Stomach (tissue), 9 donors: ENCODE data around the gene TIGD1. TPM values are rescaled to one million over a fixed set of nuclear protein-coding genes. Genes with fewer than 3 reads are reported as not detected.

Experiments used
- DNase-seq, 2 donors: peaks; one replicate each; pipeline versions ENCODE4 v3.0.0 to v3.0.0-alpha.2; 2013 to 2019
- H3K27ac ChIP-seq, 5 donors: fragments of 200-600 bp in 4 of 5; sonication (generic) in 4 of 5; one replicate each; pipeline ENCODE4 v1.5.1; 2013 to 2019; ENCODE audit warnings: mild to moderate bottlenecking in 1 of 5, moderate library complexity in 1 of 5
- H3K27me3 ChIP-seq, 3 donors: fragments of 200-600 bp; sonication (generic); one replicate each; pipeline ENCODE4 v1.5.1; 2017 to 2019; ENCODE audit warnings: mixed run types in 1 of 3
- H3K36me3 ChIP-seq, 4 donors: fragments of 200-600 bp; sonication (generic); 1 replicate in 3 of 4; 2 replicates in 1 of 4; pipeline ENCODE4 v1.5.1; 2016 to 2019
- H3K4me1 ChIP-seq, 4 donors: fragments of 200-600 bp; sonication (generic); one replicate each; pipeline ENCODE4 v1.5.1; 2016 to 2019
- H3K4me3 ChIP-seq, 4 donors: fragments of 200-600 bp; sonication (generic) in 3 of 4; one replicate each; pipeline ENCODE4 v1.5.1; 2016 to 2019; ENCODE audit warnings: mild to moderate bottlenecking in 1 of 4
- H3K9me3 ChIP-seq, 4 donors: fragments of 200-600 bp; sonication (generic); one replicate each; pipeline ENCODE4 v1.5.1; 2016 to 2019
- EP300 ChIP-seq: sonication (generic); formaldehyde crosslinking; IDR thresholded peaks from one replicate; pipeline ENCODE4 v1.6.1; 2017; ENCODE audit warnings: antibody characterized with exemption
- POLR2A ChIP-seq, 4 donors: fragments of 450-650 bp; IDR thresholded peaks; one replicate each; pipeline ENCODE4 v1.6.1; 2016; ENCODE audit warnings: antibody characterized with exemption in 4 of 4, control low read depth in 2 of 4, mild to moderate bottlenecking in 1 of 4, moderate library complexity in 1 of 4
- POLR2AphosphoS5 ChIP-seq, 3 donors: sonication (generic); formaldehyde crosslinking; IDR thresholded peaks; one replicate each; pipeline ENCODE4 v1.6.1; 2016; ENCODE audit warnings: antibody characterized with exemption in 3 of 3
- WGBS, 5 donors: extraction: QIAGEN DNeasy Blood & Tissue Kit in 3 of 5; methylation state at CpG; one replicate each; pipeline versions ENCODE4 v1.1.5 to v1.1.7; 2013 to 2018; 5-methylcytosine and 5-hydroxymethylcytosine counted together
- intact Hi-C: fragments of 100-400 bp; cut with DNase I; formaldehyde crosslinking; loops from one replicate; pipeline ENCODE4 v1.15.1; 2023; ENCODE audit warnings: low total_unique reads
- polyA plus RNA-seq, 3 donors: library from polyadenylated mRNA; stranded (reverse); fragments of 200-250 nt; gene quantifications; one replicate each; pipeline ENCODE4 v1.2.3, GENCODE V29; 2013
- total RNA-seq, 5 donors: library from RNA; depleted of rRNA; stranded (reverse); fragments of >200 nt; gene quantifications; one replicate each; pipeline versions ENCODE4 v1.1.0 to v1.2.3, GENCODE V29; 2014 to 2016
- TF ChIP-seq, protein P1 (sequence below), 7 experiments: fragments of 450-650 bp in 4 of 7; fragments of 200-600 bp in 3 of 7; sonication (generic) in 3 of 7; IDR thresholded peaks; one replicate each; pipeline ENCODE4 v1.5.1; 2016 to 2019; ENCODE audit warnings: antibody characterized with exemption in 7 of 7, control low read depth in 2 of 7, mild to moderate bottlenecking in 1 of 7
- donor health status: healthy with polysubstance abuse.
- donor health status: Bipolar disorder and iron deficiency.
- donor health status: healthy.

TIGD1 gene
- total and polyA plus RNA-seq, 8 donors: 1.2 to 14.5 (median 6.1) TPM

- no peak for DNase-seq
- no peaks in the 10 kb centered on the region for H3K9me3 ChIP-seq
- H3K36me3 ChIP-seq: no peaks in the 10 kb centered on the region
- peaks cover 24 to 54% (median 38%) of the 10 kb centered on the region in 3 donors for H3K27me3 ChIP-seq
- peaks cover 20 to 31% (median 23%) of the 10 kb centered on the region in 4 donors for H3K4me1 ChIP-seq
- no peak overlapping the region for H3K27ac ChIP-seq
- TF ChIP-seq, protein P1, sequence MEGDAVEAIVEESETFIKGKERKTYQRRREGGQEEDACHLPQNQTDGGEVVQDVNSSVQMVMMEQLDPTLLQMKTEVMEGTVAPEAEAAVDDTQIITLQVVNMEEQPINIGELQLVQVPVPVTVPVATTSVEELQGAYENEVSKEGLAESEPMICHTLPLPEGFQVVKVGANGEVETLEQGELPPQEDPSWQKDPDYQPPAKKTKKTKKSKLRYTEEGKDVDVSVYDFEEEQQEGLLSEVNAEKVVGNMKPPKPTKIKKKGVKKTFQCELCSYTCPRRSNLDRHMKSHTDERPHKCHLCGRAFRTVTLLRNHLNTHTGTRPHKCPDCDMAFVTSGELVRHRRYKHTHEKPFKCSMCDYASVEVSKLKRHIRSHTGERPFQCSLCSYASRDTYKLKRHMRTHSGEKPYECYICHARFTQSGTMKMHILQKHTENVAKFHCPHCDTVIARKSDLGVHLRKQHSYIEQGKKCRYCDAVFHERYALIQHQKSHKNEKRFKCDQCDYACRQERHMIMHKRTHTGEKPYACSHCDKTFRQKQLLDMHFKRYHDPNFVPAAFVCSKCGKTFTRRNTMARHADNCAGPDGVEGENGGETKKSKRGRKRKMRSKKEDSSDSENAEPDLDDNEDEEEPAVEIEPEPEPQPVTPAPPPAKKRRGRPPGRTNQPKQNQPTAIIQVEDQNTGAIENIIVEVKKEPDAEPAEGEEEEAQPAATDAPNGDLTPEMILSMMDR (IDR thresholded peaks at IDR 0.05): no peak
- TF ChIP-seq EP300 (no peak), POLR2A (IDR thresholded peaks at IDR 0.05) (no peak)
- no peak overlapping the region for H3K4me3 ChIP-seq
- WGBS, 5 donors: 70 to 80% (median 75%) methylated on average over 6 of the region's 6 CpGs
- intact Hi-C loops: no loop called here
These were observed 22.4 kb downstream of the TIGD1 start for GRCh38 chr2:232527905-232528470.

GRCh38 chr2:232526372-232526941 lies 23.9 kb downstream of the TIGD1 start:
- Histone ChIP-seq H3K27ac (no peak overlapping the region), H3K4me3 (no peak overlapping the region), H3K9me3 (no peaks in the 10 kb centered on the region), H3K4me1 (peaks cover 34 to 47% (median 38%) of the 10 kb centered on the region in 4 donors), H3K27me3 (peaks cover 32 to 69% (median 53%) of the 10 kb centered on the region in 3 donors), H3K36me3 (no peaks in the 10 kb centered on the region)
- intact Hi-C loops: no loop called here
- DNase-seq: no peak
- TF ChIP-seq POLR2A (IDR thresholded peaks at IDR 0.05) (no peak), EP300 (no peak), POLR2AphosphoS5 (IDR thresholded peaks at IDR 0.05) (no peak)
- TF ChIP-seq, protein P1 (IDR thresholded peaks at IDR 0.05): no peak
- 47 to 63% (median 57%) methylated on average over 12 to 13 of the region's 13 CpGs for WGBS, 5 donors

DNA sequence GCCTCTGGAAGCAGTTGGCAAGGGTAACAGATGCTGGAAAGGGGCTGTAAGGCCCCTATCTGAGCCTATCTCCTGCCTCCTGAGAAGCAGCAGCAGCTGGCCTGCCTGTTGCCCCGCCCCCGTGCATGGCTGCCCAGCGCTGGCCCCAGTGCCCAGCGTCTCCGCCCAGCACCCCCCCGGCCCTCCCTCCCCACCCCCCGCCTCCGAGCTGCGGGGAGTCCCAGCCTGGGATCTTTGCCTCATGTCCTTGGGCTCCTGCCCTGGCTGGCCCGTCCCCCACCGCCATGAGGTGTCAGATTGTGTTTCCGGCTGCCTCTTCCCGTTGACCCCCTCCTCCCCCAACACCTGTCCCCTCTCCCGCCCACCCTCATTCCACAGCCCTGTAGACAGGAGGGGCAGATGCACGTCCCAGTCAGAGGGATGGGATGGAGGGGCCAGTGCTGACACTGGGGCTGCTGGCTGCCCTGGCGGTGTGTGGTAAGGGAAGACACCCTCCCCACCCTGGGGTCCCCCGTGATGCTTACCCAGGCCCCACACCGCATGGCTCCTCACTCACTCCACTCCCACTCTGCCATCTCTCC lies 24.5 kb downstream of the TIGD1 start, which contains the start of gene CHRND:
Gene CHRND, plus strand, starts transcription at position 370 of the 581 bp plus-strand sequence. Its CDS starts 56 bp downstream, at position 426.
- peak in 1 of 2 donors; percentile 77 for DNase-seq
- TF ChIP-seq, protein P1 (IDR thresholded peaks at IDR 0.05): no peak
- TF ChIP-seq POLR2A (IDR thresholded peaks at IDR 0.05) (no peak), EP300 (no peak), POLR2AphosphoS5 (IDR thresholded peaks at IDR 0.05) (no peak)
- H3K4me3 ChIP-seq: no peak within 1 kb of the TSS
- H3K27ac ChIP-seq: no peak within 1 kb of the TSS
- H3K4me1 ChIP-seq: peaks cover 34 to 47% (median 38%) of the 10 kb centered on the region in 4 donors
- intact Hi-C loops: no loop called here
- H3K9me3 ChIP-seq: no peaks in the 10 kb centered on the region
- no peaks in the 10 kb centered on the region for H3K36me3 ChIP-seq
- 12 to 26% (median 16%) methylated on average over 9 to 18 of the region's 18 CpGs for WGBS, 5 donors
- peaks cover 32 to 75% (median 58%) of the 10 kb centered on the region in 3 donors for H3K27me3 ChIP-seq

GRCh38 chr2:232525199-232525598 lies 25.2 kb downstream of the TIGD1 start:
- TF ChIP-seq, protein P1 (IDR thresholded peaks at IDR 0.05): no peak
- TF ChIP-seq EP300 (no peak), POLR2AphosphoS5 (IDR thresholded peaks at IDR 0.05) (no peak), POLR2A (IDR thresholded peaks at IDR 0.05) (no peak)
- H3K4me1 ChIP-seq: peaks cover 34 to 47% (median 38%) of the 10 kb centered on the region in 4 donors
- no peaks in the 10 kb centered on the region for H3K36me3 ChIP-seq
- no peak for DNase-seq
- H3K27me3 ChIP-seq: peaks cover 32 to 82% (median 64%) of the 10 kb centered on the region in 3 donors
- H3K4me3 ChIP-seq: no peak overlapping the region
- WGBS, 5 donors: 74 to 86% (median 83%) methylated on average over 6 to 14 of the region's 14 CpGs
- H3K9me3 ChIP-seq: no peaks in the 10 kb centered on the region
- no peak overlapping the region for H3K27ac ChIP-seq
- intact Hi-C loops: no loop called here
